Naive thymus-derived CD8-positive, alpha-beta T cell (primary cell): ENCODE results near the gene CHMP5. TPM values are rescaled to one million over a fixed set of nuclear protein-coding genes. Genes with fewer than 3 reads are reported as not detected.
A peak's percentile ranks its signal among the peaks of the same experiment; 100 is the strongest.

Experiments used
- ATAC-seq, 2 donors: fragments of 150-1000 bp; cut with Tn5 transposase in 1 of 2; sonication (Bioruptor Pico), chemical (Tn5 transposase) in 1 of 2; 1 replicate in 1 of 2; 2 replicates in 1 of 2; pipeline ENCODE4 v1.10.0; 2021; ENCODE audit warnings: mild to moderate bottlenecking in 2 of 2, moderate library complexity in 2 of 2
- POLR2A ChIA-PET: fragments of 350-600 bp; sonication (Branson Sonifier 250); formaldehyde crosslinking; loops from one replicate; lab custom pipeline; 2021; ENCODE audit warnings: antibody characterized with exemption; lab: Charles Lee
- DNase-seq, 10 donors: peaks; one replicate each; pipeline versions ENCODE4 v3.0.0 to v3.0.0-alpha.2; 2020 to 2022
- H3K27ac Mint-ChIP-seq, 10 donors: one replicate each; pipeline ENCODE4 v1.8.0; 2020 to 2022; ENCODE audit warnings: mild to moderate bottlenecking in 10 of 10, mixed read lengths in 10 of 10, moderate library complexity in 4 of 10, inconsistent platforms in 1 of 10
- H3K27me3 Mint-ChIP-seq, 5 donors: one replicate each; pipeline ENCODE4 v1.8.0; 2021 to 2022; ENCODE audit warnings: mixed read lengths in 5 of 5
- H3K36me3 Mint-ChIP-seq, 3 donors: one replicate each; pipeline ENCODE4 v1.8.0; 2020 to 2022; ENCODE audit warnings: mixed read lengths in 3 of 3, mild to moderate bottlenecking in 2 of 3, inconsistent platforms in 1 of 3
- H3K4me1 Mint-ChIP-seq, 4 donors: one replicate each; pipeline ENCODE4 v1.8.0; 2021 to 2022; ENCODE audit warnings: mixed read lengths in 4 of 4
- H3K4me3 Mint-ChIP-seq, 10 donors: one replicate each; pipeline ENCODE4 v1.8.0; 2020 to 2022; ENCODE audit warnings: mild to moderate bottlenecking in 10 of 10, mixed read lengths in 10 of 10, moderate library complexity in 6 of 10, inconsistent platforms in 1 of 10
- H3K9me3 Mint-ChIP-seq, 9 donors: one replicate each; pipeline ENCODE4 v1.8.0; 2020 to 2022; ENCODE audit warnings: mixed read lengths in 9 of 9, mild to moderate bottlenecking in 3 of 9, inconsistent platforms in 1 of 9, moderate library complexity in 1 of 9
- polyA plus RNA-seq, 3 donors: library from polyadenylated mRNA; unstranded; fragments of 300-500 nt; fragmentation: Illumina TruSeq; gene quantifications; one replicate each; pipeline ENCODE4 v1.2.3, GENCODE V29; 2021
- total RNA-seq, 8 experiments: library from RNA in 2 of 8; stranded (reverse) in 2 of 8; gene quantifications; one replicate each; pipeline ENCODE4 v1.2.3 and lab custom pipeline; 2021 to 2026

CHMP5 gene
- total and polyA plus RNA-seq, 5 experiments from 2014 or later, result 30.4 to 40.0 (median 38.7) TPM

DNA sequence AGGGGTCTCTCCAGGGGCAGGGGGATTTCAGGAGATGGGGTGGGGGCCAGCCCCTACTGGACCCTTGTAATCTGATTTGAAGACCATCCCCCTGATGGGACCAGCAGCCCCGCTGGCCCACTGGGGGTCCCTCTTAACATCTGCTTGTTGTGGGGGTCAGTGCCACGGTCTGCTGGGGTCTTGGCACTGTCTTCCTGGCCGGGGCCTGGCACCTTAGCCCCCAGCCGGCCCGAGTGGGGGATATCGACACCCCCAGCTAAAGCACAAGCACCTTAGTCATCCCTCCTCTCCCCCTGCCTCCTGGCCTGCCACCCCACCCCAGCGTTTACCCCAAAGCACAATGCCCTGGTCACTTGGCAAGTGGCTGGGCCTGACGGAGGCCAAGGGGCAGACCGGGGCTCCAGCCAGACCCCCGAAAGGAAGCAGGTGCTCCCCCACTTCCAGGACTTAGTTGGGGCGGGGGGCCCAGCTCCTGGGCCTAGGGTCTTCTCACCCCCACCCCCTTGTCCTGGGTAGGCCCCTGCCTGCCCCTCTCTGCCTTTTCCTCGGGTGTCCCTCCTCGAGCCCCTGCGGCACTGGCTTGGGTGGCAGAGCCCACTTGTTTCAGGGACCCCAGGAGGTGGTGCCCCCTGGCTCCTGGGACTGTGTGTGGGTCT is 24.1 kb downstream of the CHMP5 start:
- POLR2A ChIA-PET, result interaction anchor here (1.8 to 2.7 kb wide), 5 partner anchors 24 to 264 kb away, joined by 11 to 44 read pairs (median 12); partner anchors contain the start of genes BAG1, CHMP5, DNAJA1 and NOL6
- H3K4me1 Mint-ChIP-seq, result peaks cover 21 to 59% (median 52%) of the 10 kb centered on the region in 4 donors
- H3K9me3 Mint-ChIP-seq, result no peaks in the 10 kb centered on the region
- H3K4me3 Mint-ChIP-seq, result peak overlapping the region; percentile 11 to 97 (median 76)
- ATAC-seq, result no peak
- H3K36me3 Mint-ChIP-seq, result peaks cover 0 to 31% (median 6%) of the 10 kb centered on the region in 3 donors
- peaks cover 0 to 2% (median 0%) of the 10 kb centered on the region in 5 donors for H3K27me3 Mint-ChIP-seq
- peak in 1 of 10 donors; percentile 8 for DNase-seq
- H3K27ac Mint-ChIP-seq, result peak overlapping the region; percentile 68 to 100 (median 99)

- POLR2A ChIA-PET, result interaction anchor here (0.6 to 2.7 kb wide), 21 partner anchors 7 to 1673 kb away, joined by 3 to 44 read pairs (median 4); partner anchors contain the start of genes AQP3, B4GALT1, BAG1 and CHMP5
- ATAC-seq, result peak in 1 of 2 donors; percentile 1
- Mint-ChIP-seq H3K27ac (peak overlapping the region; percentile 97 to 100 (median 99)), H3K36me3 (peaks cover 1 to 33% (median 10%) of the 10 kb centered on the region in 3 donors), H3K4me3 (peak overlapping the region; percentile 82 to 99 (median 95)), H3K27me3 (peaks cover 0 to 2% (median 0%) of the 10 kb centered on the region in 5 donors), H3K4me1 (peaks cover 23 to 64% (median 56%) of the 10 kb centered on the region in 4 donors), H3K9me3 (no peaks in the 10 kb centered on the region)
- DNase-seq, result peak in 7 of 10 donors; percentile 12 to 32 (median 25)
Measured at GRCh38 chr9:33289496-33289895, 24.6 kb downstream of the CHMP5 start.

GRCh38 chr9:33289936-33290246 is 25.0 kb downstream of the CHMP5 start:
- Mint-ChIP-seq H3K4me1 (peaks cover 27 to 68% (median 60%) of the 10 kb centered on the region in 4 donors), H3K27ac (peak overlapping the region; percentile 97 to 100 (median 99)), H3K36me3 (peaks cover 4 to 33% (median 14%) of the 10 kb centered on the region in 3 donors), H3K9me3 (no peaks in the 10 kb centered on the region), H3K27me3 (peaks cover 0 to 2% (median 0%) of the 10 kb centered on the region in 5 donors), H3K4me3 (peak overlapping the region; percentile 82 to 99 (median 95))
- no peak for ATAC-seq
- DNase-seq, result no peak
- POLR2A ChIA-PET, result interaction anchor here (0.6 to 2.7 kb wide), 32 partner anchors 8 to 1673 kb away, joined by 3 to 44 read pairs (median 4); partner anchors contain the start of genes AQP3, B4GALT1, BAG1 and CHMP5

GRCh38 chr9:33290247-33291030 is 25.6 kb downstream of the CHMP5 start, which contains the start of gene NFX1:
NFX1 (plus strand) TSS chr9:33290516; CDS start chr9:33290573, 57 bp downstream.
- H3K36me3 Mint-ChIP-seq, result peaks cover 4 to 36% (median 15%) of the 10 kb centered on the region in 3 donors

DNA sequence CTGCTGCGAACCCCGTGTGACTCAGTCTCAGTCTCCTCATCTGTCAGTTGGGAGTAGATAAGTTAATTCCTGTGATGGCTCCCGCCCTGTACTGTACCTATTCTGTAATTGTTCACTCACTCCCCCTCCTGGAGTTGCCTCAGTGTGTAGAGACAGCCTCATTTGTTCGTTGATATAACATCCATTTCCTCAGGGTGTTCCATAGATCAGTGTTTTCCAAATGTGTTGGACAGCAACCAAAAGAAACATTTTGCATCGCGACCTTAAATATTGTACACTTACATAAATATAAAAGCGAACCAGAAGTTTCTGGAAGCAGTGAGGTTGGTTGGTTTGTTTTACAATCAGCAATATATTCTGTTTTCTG is 26.2 kb downstream of the CHMP5 start:
- POLR2A ChIA-PET, result interaction anchor here (1.2 to 2.7 kb wide), 10 partner anchors 10 to 266 kb away, joined by 4 to 44 read pairs (median 12); partner anchors contain the start of genes AQP3, B4GALT1, BAG1 and CHMP5
- H3K4me1 Mint-ChIP-seq, result peaks cover 28 to 77% (median 66%) of the 10 kb centered on the region in 4 donors
- peak overlapping the region; percentile 97 to 100 (median 99) for H3K27ac Mint-ChIP-seq

More at GRCh38 chr9:33290247-33291030, 25.6 kb downstream of the CHMP5 start, which contains the start of gene NFX1:
- POLR2A ChIA-PET, result interaction anchor here (0.6 to 2.7 kb wide), 32 partner anchors 8 to 1674 kb away, joined by 3 to 44 read pairs (median 4); partner anchors contain the start of genes AQP3, B4GALT1, BAG1 and CHMP5
- DNase-seq, result peak; percentile 93 to 100 (median 99)
- peak within 1 kb of the TSS; percentile 97 to 100 (median 99) for H3K27ac Mint-ChIP-seq
- peaks cover 27 to 72% (median 63%) of the 10 kb centered on the region in 4 donors for H3K4me1 Mint-ChIP-seq
- peaks cover 0 to 2% (median 0%) of the 10 kb centered on the region in 5 donors for H3K27me3 Mint-ChIP-seq
- peak within 1 kb of the TSS; percentile 82 to 99 (median 95) for H3K4me3 Mint-ChIP-seq
- no peaks in the 10 kb centered on the region for H3K9me3 Mint-ChIP-seq
- peak; percentile 84 to 85 for ATAC-seq

DNA sequence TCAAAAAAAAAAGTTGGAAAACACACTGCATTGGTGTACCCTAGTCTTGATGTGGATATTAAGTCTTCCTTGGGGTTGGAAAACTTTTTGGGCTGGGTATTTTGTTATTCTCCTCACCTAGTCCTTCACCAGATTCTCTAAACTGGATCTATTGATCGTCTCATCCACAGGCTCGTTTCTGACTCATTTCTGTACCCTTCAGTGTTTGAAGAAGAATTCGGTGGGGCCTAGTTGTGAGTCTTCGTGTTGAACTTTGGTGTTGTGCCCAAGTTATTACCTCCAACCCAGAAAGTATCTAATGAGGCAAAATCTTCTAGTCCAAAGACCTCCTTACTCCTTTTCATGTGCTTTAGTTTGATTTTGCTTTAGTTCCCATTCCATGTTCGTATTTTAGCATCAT is 27.1 kb downstream of the CHMP5 start:
- no peak for DNase-seq
- Mint-ChIP-seq H3K27ac (peak overlapping the region; percentile 39 to 100 (median 99)), H3K4me1 (peaks cover 34 to 81% (median 72%) of the 10 kb centered on the region in 4 donors), H3K27me3 (peaks cover 0 to 2% (median 0%) of the 10 kb centered on the region in 5 donors), H3K4me3 (peak overlapping the region; percentile 68 to 98 (median 92)), H3K9me3 (no peaks in the 10 kb centered on the region), H3K36me3 (peaks cover 4 to 46% (median 18%) of the 10 kb centered on the region in 3 donors)
- POLR2A ChIA-PET, result interaction anchor here (2.6 kb wide), 1 partner anchor 181 kb away, joined by 23 read pairs; the partner anchor contains the start of gene NOL6
- no peak for ATAC-seq

More for the DNA sequence above, 26.2 kb downstream of the CHMP5 start:
- no peak for ATAC-seq
- H3K36me3 Mint-ChIP-seq, result peaks cover 4 to 38% (median 18%) of the 10 kb centered on the region in 3 donors
- DNase-seq, result no peak
- H3K9me3 Mint-ChIP-seq, result no peaks in the 10 kb centered on the region
- H3K27me3 Mint-ChIP-seq, result peaks cover 0 to 2% (median 0%) of the 10 kb centered on the region in 5 donors
- H3K4me3 Mint-ChIP-seq, result peak overlapping the region; percentile 82 to 99 (median 95)

DNA sequence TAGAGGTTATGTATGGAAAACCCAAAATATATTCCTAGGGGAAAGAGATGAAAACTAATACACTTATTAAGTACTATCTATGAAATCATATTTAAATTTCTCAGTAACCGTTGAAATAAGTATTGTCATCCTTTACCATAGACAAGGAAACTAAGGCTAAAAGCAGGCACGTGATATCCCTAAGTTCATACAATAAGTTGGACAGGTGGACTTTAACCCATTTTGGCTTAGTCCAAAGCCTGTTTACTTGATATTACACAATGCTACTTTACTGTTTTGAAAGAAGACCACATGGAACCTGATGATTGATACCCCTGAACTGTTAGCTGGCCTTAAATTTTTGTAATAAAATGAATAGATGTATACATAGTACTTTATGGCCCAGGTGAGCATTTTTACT is 28.9 kb downstream of the CHMP5 start:
- Mint-ChIP-seq H3K27me3 (peaks cover 0 to 2% (median 0%) of the 10 kb centered on the region in 5 donors), H3K4me1 (peaks cover 47 to 87% (median 77%) of the 10 kb centered on the region in 4 donors), H3K9me3 (no peaks in the 10 kb centered on the region), H3K4me3 (peak overlapping the region in 2 of 10 donors; percentile 68 to 97), H3K36me3 (peaks cover 4 to 64% (median 18%) of the 10 kb centered on the region in 3 donors), H3K27ac (peak overlapping the region in 8 of 10 donors; percentile 3 to 99 (median 66))
- DNase-seq, result no peak
- no peak for ATAC-seq
- POLR2A ChIA-PET, result no interaction called here

DNA sequence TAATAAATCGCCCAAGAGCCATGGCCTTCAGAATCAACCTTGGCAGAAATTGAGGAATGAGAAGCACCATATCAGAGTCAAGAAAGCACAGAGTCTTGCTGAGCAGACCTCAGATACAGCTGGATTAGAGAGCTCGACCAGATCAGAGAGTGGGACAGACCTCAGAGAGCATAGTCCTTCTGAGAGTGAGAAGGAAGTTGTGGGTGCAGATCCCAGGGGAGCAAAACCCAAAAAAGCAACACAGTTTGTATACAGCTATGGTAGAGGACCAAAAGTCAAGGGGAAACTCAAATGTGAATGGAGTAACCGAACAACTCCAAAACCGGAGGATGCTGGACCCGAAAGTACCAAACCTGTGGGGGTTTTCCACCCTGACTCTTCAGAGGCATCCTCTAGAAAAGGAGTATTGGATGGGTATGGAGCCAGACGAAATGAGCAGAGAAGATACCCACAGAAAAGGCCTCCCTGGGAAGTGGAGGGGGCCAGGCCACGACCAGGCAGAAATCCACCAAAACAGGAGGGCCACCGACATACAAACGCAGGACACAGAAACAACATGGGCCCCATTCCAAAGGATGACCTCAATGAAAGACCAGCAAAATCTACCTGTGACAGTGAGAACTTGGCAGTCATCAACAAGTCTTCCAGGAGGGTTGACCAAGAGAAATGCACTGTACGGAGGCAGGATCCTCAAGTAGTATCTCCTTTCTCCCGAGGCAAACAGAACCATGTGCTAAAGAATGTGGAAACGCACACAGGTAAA is 30.0 kb downstream of the CHMP5 start:
- POLR2A ChIA-PET, result no interaction called here
- Mint-ChIP-seq H3K4me3 (peak overlapping the region in 7 of 10 donors; percentile 2 to 61 (median 18)), H3K9me3 (no peaks in the 10 kb centered on the region), H3K27me3 (peaks cover 0 to 2% (median 0%) of the 10 kb centered on the region in 5 donors), H3K27ac (peak overlapping the region; percentile 19 to 91 (median 56)), H3K4me1 (peaks cover 51 to 96% (median 84%) of the 10 kb centered on the region in 4 donors), H3K36me3 (peaks cover 4 to 75% (median 20%) of the 10 kb centered on the region in 3 donors)
- no peak for DNase-seq
- no peak for ATAC-seq

- H3K4me3 Mint-ChIP-seq, result peak overlapping the region in 4 of 10 donors; percentile 10 to 41 (median 24)
- H3K27me3 Mint-ChIP-seq, result no peaks in the 10 kb centered on the region
- H3K36me3 Mint-ChIP-seq, result peaks cover 4 to 75% (median 20%) of the 10 kb centered on the region in 3 donors
- H3K9me3 Mint-ChIP-seq, result no peaks in the 10 kb centered on the region
- H3K27ac Mint-ChIP-seq, result peak overlapping the region in 6 of 10 donors; percentile 16 to 84 (median 64)
- DNase-seq (no peak), ATAC-seq (no peak)
- peaks cover 53 to 92% (median 86%) of the 10 kb centered on the region in 4 donors for H3K4me1 Mint-ChIP-seq
- POLR2A ChIA-PET, result no interaction called here
Measured at GRCh38 chr9:33295571-33295970, 30.7 kb downstream of the CHMP5 start.

- Mint-ChIP-seq H3K27me3 (no peaks in the 10 kb centered on the region), H3K4me3 (peak overlapping the region; percentile 15 to 83 (median 63)), H3K9me3 (no peaks in the 10 kb centered on the region), H3K27ac (peak overlapping the region; percentile 46 to 87 (median 84)), H3K36me3 (peaks cover 4 to 69% (median 18%) of the 10 kb centered on the region in 3 donors), H3K4me1 (peaks cover 49 to 80% (median 75%) of the 10 kb centered on the region in 4 donors)
- POLR2A ChIA-PET, result interaction anchor here (0.6 to 0.7 kb wide), 2 partner anchors 10 to 64 kb away, joined by 3 to 5 read pairs; no protein-coding TSS in a partner anchor
- DNase-seq, result peak in 2 of 10 donors; percentile 20 to 34
- ATAC-seq, result peak; percentile 57 to 77
Measured at GRCh38 chr9:33297432-33297831, 32.6 kb downstream of the CHMP5 start.

DNA sequence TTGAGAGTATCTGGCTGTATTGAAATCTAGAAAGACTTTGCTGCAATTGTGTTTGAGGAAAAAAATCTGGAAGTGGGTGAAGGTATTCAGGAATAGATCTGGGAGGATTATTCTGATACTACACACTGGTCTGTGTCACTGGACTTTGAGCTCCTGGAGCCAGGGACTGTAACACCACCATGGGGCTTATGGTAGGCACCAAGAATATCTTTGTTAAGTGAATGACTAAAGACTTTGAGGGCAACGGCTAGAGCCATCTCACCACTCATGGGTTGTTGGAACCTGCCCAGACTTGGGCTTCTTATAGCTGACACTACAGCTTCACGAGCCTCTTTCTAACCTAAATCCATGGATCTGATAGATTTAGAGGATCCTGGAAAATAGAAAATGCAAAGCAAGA is 35.7 kb downstream of the CHMP5 start:
- peak overlapping the region in 6 of 10 donors; percentile 26 to 70 (median 60) for H3K27ac Mint-ChIP-seq
- DNase-seq, result no peak
- POLR2A ChIA-PET, result interaction anchor here (1.9 kb wide), 1 partner anchor 10 kb away, joined by 11 read pairs; the partner anchor contains the start of gene NFX1
- no peaks in the 10 kb centered on the region for H3K9me3 Mint-ChIP-seq
- peaks cover 0 to 43% (median 12%) of the 10 kb centered on the region in 3 donors for H3K36me3 Mint-ChIP-seq
- ATAC-seq, result no peak
- peaks cover 33 to 52% (median 49%) of the 10 kb centered on the region in 4 donors for H3K4me1 Mint-ChIP-seq
- peak overlapping the region in 2 of 10 donors; percentile 19 to 24 for H3K4me3 Mint-ChIP-seq
- H3K27me3 Mint-ChIP-seq, result no peaks in the 10 kb centered on the region
